Measurements from ENCODE around the gene RIC3. TPM values are rescaled to one million over a fixed set of nuclear protein-coding genes. Genes with fewer than 3 reads are reported as not detected.

The RIC3 gene
- total RNA-seq, 1 donor from 2014 or later = 3.0 TPM

- Mint-ChIP-seq H3K4me3 (ENCODE audit: unreplicated experiment) (no peak overlapping the region), H3K4me1 (ENCODE audit: low read depth, unreplicated experiment) (peaks cover 25% of the 10 kb centered on the region), H3K36me3 (ENCODE audit: low read depth, unreplicated experiment) (no peaks in the 10 kb centered on the region), H3K27me3 (ENCODE audit: low read depth, unreplicated experiment) (peaks cover 42% of the 10 kb centered on the region), H3K9me3 (ENCODE audit: unreplicated experiment) (no peaks in the 10 kb centered on the region), H3K27ac (ENCODE audit: unreplicated experiment) (no peak overlapping the region)
- no peaks in the 10 kb centered on the region for H3K79me2 ChIP-seq (ENCODE audit: insufficient read depth, low read length)
- no peaks in the 10 kb centered on the region for H3K9me3 ChIP-seq (ENCODE audit: insufficient read depth, low read depth, low read length)
- DNase-seq (ENCODE audit: low read depth) (no peak), FAIRE-seq (no peak)
- peaks cover 18% of the 10 kb centered on the region for H3K4me1 ChIP-seq (ENCODE audit: insufficient read depth, low read length)
- TF ChIP-seq EZH2 (IDR thresholded peaks at IDR 0.05; ENCODE audit: insufficient read depth, low read length) (no peak), CTCF (IDR thresholded peaks at IDR 0.05; ENCODE audit: insufficient read depth, low read depth, low read length) (no peak)
- no peak overlapping the region for H3K27ac ChIP-seq (ENCODE audit: low read depth, low read length)
- no peak overlapping the region for H2AFZ ChIP-seq (ENCODE audit: low read depth, low read length)
- no peak overlapping the region for H3K4me3 ChIP-seq (ENCODE audit: insufficient read depth, low read depth, low read length)
- peaks cover 8% of the 10 kb centered on the region for H4K20me1 ChIP-seq (ENCODE audit: insufficient read depth, low read length)
- no peak overlapping the region for H3K4me2 ChIP-seq (ENCODE audit: low read length)
- H3K36me3 ChIP-seq (ENCODE audit: insufficient read depth, low read length) = no peaks in the 10 kb centered on the region
- no peak overlapping the region for H3K9ac ChIP-seq (ENCODE audit: low read length)
- H3K27me3 ChIP-seq (ENCODE audit: insufficient read depth, low read length) = peaks cover 15% of the 10 kb centered on the region
Measured at GRCh38 chr11:8066036-8066910, 102.6 kb downstream of the RIC3 start.

GRCh38 chr11:8065031-8065430 lies 103.8 kb downstream of the RIC3 start:
- FAIRE-seq = no peak
- no peak overlapping the region for H3K4me3 ChIP-seq (ENCODE audit: insufficient read depth, low read depth, low read length)
- H3K9me3 Mint-ChIP-seq (ENCODE audit: unreplicated experiment) = no peaks in the 10 kb centered on the region
- peaks cover 11% of the 10 kb centered on the region for H3K27me3 ChIP-seq (ENCODE audit: insufficient read depth, low read length)
- no peak overlapping the region for H3K27ac Mint-ChIP-seq (ENCODE audit: unreplicated experiment)
- no peaks in the 10 kb centered on the region for H3K36me3 ChIP-seq (ENCODE audit: insufficient read depth, low read length)
- no peak overlapping the region for H3K4me3 Mint-ChIP-seq (ENCODE audit: unreplicated experiment)
- peaks cover 38% of the 10 kb centered on the region for H3K27me3 Mint-ChIP-seq (ENCODE audit: low read depth, unreplicated experiment)
- H3K4me1 Mint-ChIP-seq (ENCODE audit: low read depth, unreplicated experiment) = peaks cover 24% of the 10 kb centered on the region
- no peak overlapping the region for H3K4me2 ChIP-seq (ENCODE audit: low read length)
- H4K20me1 ChIP-seq (ENCODE audit: insufficient read depth, low read length) = peaks cover 8% of the 10 kb centered on the region
- DNase-seq (ENCODE audit: low read depth) = no peak
- no peak overlapping the region for H3K27ac ChIP-seq (ENCODE audit: low read depth, low read length)
- H3K9ac ChIP-seq (ENCODE audit: low read length) = no peak overlapping the region
- no peaks in the 10 kb centered on the region for H3K9me3 ChIP-seq (ENCODE audit: insufficient read depth, low read depth, low read length)
- no peaks in the 10 kb centered on the region for H3K36me3 Mint-ChIP-seq (ENCODE audit: low read depth, unreplicated experiment)
- peaks cover 18% of the 10 kb centered on the region for H3K4me1 ChIP-seq (ENCODE audit: insufficient read depth, low read length)
- no peak for TF ChIP-seq CTCF (IDR thresholded peaks at IDR 0.05; ENCODE audit: insufficient read depth, low read depth, low read length)
- TF ChIP-seq EZH2 (IDR thresholded peaks at IDR 0.05; ENCODE audit: insufficient read depth, low read length) = no peak
- H2AFZ ChIP-seq (ENCODE audit: low read depth, low read length) = no peak overlapping the region
- no peaks in the 10 kb centered on the region for H3K79me2 ChIP-seq (ENCODE audit: insufficient read depth, low read length)

- Mint-ChIP-seq H3K27ac (ENCODE audit: unreplicated experiment) (no peak overlapping the region), H3K9me3 (ENCODE audit: unreplicated experiment) (no peaks in the 10 kb centered on the region), H3K36me3 (ENCODE audit: low read depth, unreplicated experiment) (no peaks in the 10 kb centered on the region), H3K27me3 (ENCODE audit: low read depth, unreplicated experiment) (peaks cover 46% of the 10 kb centered on the region), H3K4me1 (ENCODE audit: low read depth, unreplicated experiment) (peaks cover 7% of the 10 kb centered on the region), H3K4me3 (ENCODE audit: unreplicated experiment) (no peak overlapping the region)
- no peaks in the 10 kb centered on the region for H3K9me3 ChIP-seq (ENCODE audit: insufficient read depth, low read depth, low read length)
- FAIRE-seq (no peak), DNase-seq (ENCODE audit: low read depth) (no peak)
- H3K4me3 ChIP-seq (ENCODE audit: insufficient read depth, low read depth, low read length) = no peak overlapping the region
- no peak overlapping the region for H3K27ac ChIP-seq (ENCODE audit: low read depth, low read length)
- H3K27me3 ChIP-seq (ENCODE audit: insufficient read depth, low read length) = peaks cover 11% of the 10 kb centered on the region
- no peak overlapping the region for H2AFZ ChIP-seq (ENCODE audit: low read depth, low read length)
- peaks cover 3% of the 10 kb centered on the region for H4K20me1 ChIP-seq (ENCODE audit: insufficient read depth, low read length)
- TF ChIP-seq CTCF (IDR thresholded peaks at IDR 0.05; ENCODE audit: insufficient read depth, low read depth, low read length) = no peak
- no peak for TF ChIP-seq EZH2 (IDR thresholded peaks at IDR 0.05; ENCODE audit: insufficient read depth, low read length)
- H3K9ac ChIP-seq (ENCODE audit: low read length) = no peak overlapping the region
- H3K4me1 ChIP-seq (ENCODE audit: insufficient read depth, low read length) = peaks cover 1% of the 10 kb centered on the region
- H3K79me2 ChIP-seq (ENCODE audit: insufficient read depth, low read length) = no peaks in the 10 kb centered on the region
- no peak overlapping the region for H3K4me2 ChIP-seq (ENCODE audit: low read length)
- no peaks in the 10 kb centered on the region for H3K36me3 ChIP-seq (ENCODE audit: insufficient read depth, low read length)
Measured at GRCh38 chr11:8063324-8063723, 105.5 kb downstream of the RIC3 start.
